CD4-positive, alpha-beta T cell (primary cell): ENCODE results near the gene MSANTD1. TPM values are rescaled to one million over a fixed set of nuclear protein-coding genes. Genes with fewer than 3 reads are reported as not detected.

Source experiments
- ATAC-seq: fragments of 200-7000 bp; cut with Tn5 transposase; one replicate; pipeline ENCODE4 v1.10.0; 2022; ENCODE audit warnings: mild to moderate bottlenecking; ENCODE audit not compliant: poor library complexity
- CTCF ChIA-PET: fragments of 350-600 bp; sonication (Branson Sonifier 250); formaldehyde crosslinking; loops from one replicate; lab custom pipeline; 2021; ENCODE audit warnings: antibody characterized with exemption, inconsistent platforms; lab: Charles Lee
- POLR2A ChIA-PET: fragments of 350-600 bp; sonication (Branson Sonifier 250); formaldehyde crosslinking; loops from one replicate; lab custom pipeline; 2021; ENCODE audit warnings: antibody characterized with exemption, inconsistent platforms; lab: Charles Lee
- DNase-seq, 14 experiments: peaks; one replicate each; pipeline ENCODE4 v3.0.0-alpha.2; 2013 to 2020; ENCODE audit warnings: mixed read lengths in 2 of 14
- H3K27ac ChIP-seq, 2 donors: one replicate each; pipeline versions ENCODE4 v1.5.1 to v1.7.0; 2013; ENCODE audit warnings: low read length in 2 of 2, low read depth in 1 of 2, mild to moderate bottlenecking in 1 of 2
- H3K27me3 ChIP-seq, 2 experiments: 1 replicate in 1 of 2; 2 replicates in 1 of 2; pipeline versions ENCODE4 v1.6.1 to v1.7.0; 2013; ENCODE audit warnings: low read length in 2 of 2, control low read depth in 1 of 2, mild to moderate bottlenecking in 1 of 2, moderate library complexity in 1 of 2; ENCODE audit not compliant: insufficient read depth in 2 of 2, control insufficient read depth in 1 of 2
- H3K36me3 ChIP-seq: one replicate; pipeline ENCODE4 v1.6.1; 2013; ENCODE audit warnings: low read length, control low read depth; ENCODE audit not compliant: insufficient read depth
- H3K4me1 ChIP-seq: one replicate; pipeline ENCODE4 v1.6.1; 2013; ENCODE audit warnings: low read length, control low read depth; ENCODE audit not compliant: insufficient read depth
- H3K4me3 ChIP-seq: one replicate; pipeline ENCODE4 v1.5.1; 2013; ENCODE audit warnings: mild to moderate bottlenecking, low read length, moderate library complexity
- H3K9me3 ChIP-seq, 2 experiments: 1 replicate in 1 of 2; 2 replicates in 1 of 2; pipeline versions ENCODE4 v1.6.1 to v1.7.0; 2013; ENCODE audit warnings: low read length in 2 of 2, mild to moderate bottlenecking in 2 of 2, control low read depth in 1 of 2, moderate library complexity in 1 of 2; ENCODE audit not compliant: control insufficient read depth in 1 of 2, insufficient read depth in 1 of 2
- H3K27ac Mint-ChIP-seq: one replicate; pipeline ENCODE4 v1.8.0; 2020; ENCODE audit warnings: mixed read lengths
- H3K27me3 Mint-ChIP-seq: one replicate; pipeline ENCODE4 v1.8.0; 2021; ENCODE audit warnings: mixed read lengths
- H3K36me3 Mint-ChIP-seq: one replicate; pipeline ENCODE4 v1.8.0; 2021; ENCODE audit warnings: low read depth, mixed read lengths
- H3K4me1 Mint-ChIP-seq: one replicate; pipeline ENCODE4 v1.8.0; 2021; ENCODE audit warnings: low read depth, mixed read lengths
- H3K4me3 Mint-ChIP-seq: one replicate; pipeline ENCODE4 v1.8.0; 2020; ENCODE audit warnings: mild to moderate bottlenecking, mixed read lengths
- H3K9me3 Mint-ChIP-seq: one replicate; pipeline ENCODE4 v1.8.0; 2020; ENCODE audit warnings: mixed read lengths
- intact Hi-C, 2 experiments: fragments of 100-400 bp; cut with DNase I in 1 of 2; cut with micrococcal nuclease in 1 of 2; formaldehyde crosslinking; loops; one replicate each; pipeline versions ENCODE4 v1.15.1 to v1.9.0; 2023 to 2025; cut with DNase I, micrococcal nuclease
- total RNA-seq, 174 experiments: library from RNA in 2 of 174; stranded (reverse) in 2 of 174; gene quantifications; one replicate each; pipeline ENCODE4 v1.2.3 and lab custom pipeline; 2021 to 2026
- TF ChIP-seq, protein P1 (sequence below): fragments of 200-600 bp; IDR thresholded peaks from one replicate; pipeline ENCODE4 v1.8.0; 2022; ENCODE audit warnings: antibody characterized with exemption, mild to moderate bottlenecking

MSANTD1 gene
- total RNA-seq, 2 experiments from 2014 or later = 0.67 to 0.74 TPM

DNA sequence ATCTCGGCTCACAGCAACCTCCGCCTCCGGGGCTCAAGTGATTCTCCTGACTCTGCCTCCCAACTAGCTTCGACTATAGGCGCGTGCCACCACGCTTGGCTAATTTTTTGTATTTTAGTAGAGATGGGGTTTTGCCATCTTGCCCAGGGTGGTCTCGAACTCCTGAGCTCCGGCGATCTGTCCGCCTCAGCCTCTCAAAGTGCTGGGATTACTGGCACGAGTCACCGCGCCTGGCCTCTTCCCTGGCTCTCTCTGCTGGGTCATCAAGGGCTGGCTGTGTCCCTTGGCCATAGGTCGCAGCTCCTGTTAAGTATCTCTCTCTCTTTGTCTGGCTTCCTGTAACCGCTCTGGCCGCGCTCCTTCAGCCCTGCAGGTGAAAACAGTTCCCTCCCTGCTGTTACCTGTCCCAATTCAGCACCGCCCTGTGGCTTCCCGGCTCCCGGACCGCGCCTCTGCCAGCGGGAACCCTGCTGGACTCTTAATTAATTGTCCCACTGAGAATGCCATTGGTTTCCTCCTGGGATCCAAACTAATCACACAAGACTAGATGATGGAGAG, 42.5 kb downstream of the MSANTD1 start:
- Mint-ChIP-seq H3K27me3 (peaks cover 21% of the 10 kb centered on the region), H3K4me3 (peak overlapping the region; percentile 95), H3K36me3 (peaks cover 5% of the 10 kb centered on the region), H3K27ac (peak overlapping the region; percentile 74), H3K4me1 (peaks cover 40% of the 10 kb centered on the region), H3K9me3 (no peaks in the 10 kb centered on the region)
- no peaks in the 10 kb centered on the region for H3K9me3 ChIP-seq
- peak overlapping the region; percentile 79 for H3K4me3 ChIP-seq
- CTCF ChIA-PET = interaction anchor here (1.1 to 1.3 kb wide), 2 partner anchors 11 to 55 kb away, joined by 3 read pairs; no protein-coding TSS in a partner anchor
- DNase-seq (peak in 1 of 14 experiments; percentile 24), ATAC-seq (no peak)
- TF ChIP-seq, protein P1, sequence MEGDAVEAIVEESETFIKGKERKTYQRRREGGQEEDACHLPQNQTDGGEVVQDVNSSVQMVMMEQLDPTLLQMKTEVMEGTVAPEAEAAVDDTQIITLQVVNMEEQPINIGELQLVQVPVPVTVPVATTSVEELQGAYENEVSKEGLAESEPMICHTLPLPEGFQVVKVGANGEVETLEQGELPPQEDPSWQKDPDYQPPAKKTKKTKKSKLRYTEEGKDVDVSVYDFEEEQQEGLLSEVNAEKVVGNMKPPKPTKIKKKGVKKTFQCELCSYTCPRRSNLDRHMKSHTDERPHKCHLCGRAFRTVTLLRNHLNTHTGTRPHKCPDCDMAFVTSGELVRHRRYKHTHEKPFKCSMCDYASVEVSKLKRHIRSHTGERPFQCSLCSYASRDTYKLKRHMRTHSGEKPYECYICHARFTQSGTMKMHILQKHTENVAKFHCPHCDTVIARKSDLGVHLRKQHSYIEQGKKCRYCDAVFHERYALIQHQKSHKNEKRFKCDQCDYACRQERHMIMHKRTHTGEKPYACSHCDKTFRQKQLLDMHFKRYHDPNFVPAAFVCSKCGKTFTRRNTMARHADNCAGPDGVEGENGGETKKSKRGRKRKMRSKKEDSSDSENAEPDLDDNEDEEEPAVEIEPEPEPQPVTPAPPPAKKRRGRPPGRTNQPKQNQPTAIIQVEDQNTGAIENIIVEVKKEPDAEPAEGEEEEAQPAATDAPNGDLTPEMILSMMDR = no peak
- POLR2A ChIA-PET = interaction anchor here (1.3 kb wide), 1 partner anchor 95 kb away, joined by 3 read pairs; no protein-coding TSS in a partner anchor
- H3K4me1 ChIP-seq = peaks cover 31% of the 10 kb centered on the region
- H3K36me3 ChIP-seq = no peaks in the 10 kb centered on the region
- H3K27me3 ChIP-seq = peaks cover 7 to 15% of the 10 kb centered on the region in 2 experiments
- intact Hi-C loops = loop anchor here in 1 of 2 experiments (5.0 to 10.0 kb wide), 4 partner anchors 89 to 663 kb away; partner anchors contain the start of genes GRK4, HTT, HTT-AS and NOP14
- no peak overlapping the region for H3K27ac ChIP-seq

DNA sequence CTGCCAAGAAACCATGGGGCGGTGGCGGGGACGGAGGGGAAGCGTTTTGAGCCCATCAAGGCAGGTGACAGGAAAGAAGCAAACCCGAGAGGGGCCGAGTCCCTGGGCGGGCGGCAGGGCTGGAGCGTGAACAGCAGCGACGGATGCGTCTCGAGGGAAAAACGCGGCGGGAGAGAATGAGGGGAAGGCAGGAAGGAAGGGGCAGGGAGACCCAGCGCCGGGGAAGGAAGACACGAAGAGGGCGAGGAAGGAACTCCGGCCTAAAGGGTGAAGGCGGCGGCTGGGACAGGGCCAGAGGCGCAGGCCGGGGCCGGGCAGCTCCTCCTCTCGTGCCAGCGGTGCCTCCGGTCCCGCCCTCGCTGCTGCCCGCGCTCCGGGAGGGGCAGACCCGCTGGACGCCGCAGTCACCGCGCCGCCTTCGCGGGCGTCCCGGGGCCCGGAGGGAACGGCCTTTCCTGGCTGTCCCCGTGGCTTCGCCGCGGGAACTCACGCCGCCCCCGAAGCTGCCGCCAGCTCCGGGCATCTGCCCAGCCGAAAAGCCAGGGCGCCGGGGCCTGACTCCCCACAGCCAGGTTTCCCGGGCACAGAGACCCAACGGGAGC, 43.1 kb downstream of the MSANTD1 start:
- POLR2A ChIA-PET = interaction anchor here (0.7 to 1.3 kb wide), 3 partner anchors 10 to 95 kb away, joined by 3 read pairs; no protein-coding TSS in a partner anchor
- Mint-ChIP-seq H3K27me3 (peaks cover 17% of the 10 kb centered on the region), H3K36me3 (peaks cover 5% of the 10 kb centered on the region), H3K4me3 (peak overlapping the region; percentile 95), H3K4me1 (peaks cover 44% of the 10 kb centered on the region), H3K27ac (peak overlapping the region; percentile 74), H3K9me3 (no peaks in the 10 kb centered on the region)
- H3K4me3 ChIP-seq = peak overlapping the region; percentile 79
- peaks cover 3 to 10% of the 10 kb centered on the region in 2 experiments for H3K27me3 ChIP-seq
- H3K36me3 ChIP-seq = no peaks in the 10 kb centered on the region
- DNase-seq = peak in 4 of 14 experiments; percentile 29 to 62 (median 42)
- peaks cover 29% of the 10 kb centered on the region for H3K4me1 ChIP-seq
- H3K9me3 ChIP-seq = peaks cover 0 to 1% of the 10 kb centered on the region in 2 experiments
- intact Hi-C loops = loop anchor here in 1 of 2 experiments (5.0 to 10.0 kb wide), 4 partner anchors 90 to 663 kb away; partner anchors contain the start of genes GRK4, HTT, HTT-AS and NOP14
- no peak overlapping the region for H3K27ac ChIP-seq
- ATAC-seq = peak; percentile 5
- TF ChIP-seq, protein P1 = no peak
- CTCF ChIA-PET = interaction anchor here (1.1 to 1.3 kb wide), 2 partner anchors 10 to 54 kb away, joined by 3 read pairs; no protein-coding TSS in a partner anchor

DNA sequence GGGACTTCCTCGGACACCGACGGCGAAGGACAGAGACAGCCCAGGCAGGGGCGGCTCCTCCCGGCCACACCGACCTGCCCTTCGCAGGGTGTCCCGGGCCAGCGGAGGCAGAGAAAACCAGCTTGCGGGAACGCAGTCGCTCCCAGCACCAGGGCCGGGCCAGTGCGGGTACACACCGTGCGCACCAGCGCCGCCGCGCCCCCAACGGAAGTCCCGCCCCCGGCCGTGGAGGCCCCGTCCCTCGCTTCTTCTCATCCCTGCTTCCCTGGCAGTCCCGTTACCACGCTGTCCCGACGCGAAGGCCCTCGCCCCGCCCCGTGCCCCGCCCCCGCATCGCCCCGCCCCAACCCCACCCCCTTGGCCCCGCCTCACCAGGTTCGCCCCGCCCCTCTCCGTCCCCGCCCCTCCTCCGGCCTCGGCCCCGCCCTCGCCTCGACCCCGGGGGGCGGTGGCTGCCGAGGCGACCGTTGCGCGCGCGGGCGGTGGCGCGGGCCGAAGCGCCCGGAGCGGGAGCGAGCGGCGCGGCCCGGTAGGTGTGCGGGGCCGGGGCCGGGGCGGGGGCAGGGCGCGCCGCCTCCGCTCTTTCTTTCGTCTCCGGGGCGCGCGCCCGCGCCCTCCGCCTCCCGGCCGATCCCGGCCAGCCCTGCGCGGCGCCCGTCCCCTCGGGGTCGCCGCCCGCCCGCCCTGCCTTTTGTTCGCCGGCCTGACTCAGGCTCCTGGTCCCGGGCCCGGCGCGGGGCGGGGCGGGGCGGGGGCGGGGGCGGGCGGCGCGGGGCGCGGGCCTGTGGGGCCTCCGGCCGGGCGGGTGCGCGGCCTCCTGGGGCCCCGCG, 43.8 kb downstream of the MSANTD1 start, which contains the start of gene RGS12:
Gene RGS12, plus strand, starts transcription at position 451 of the 830 bp plus-strand sequence. CDS start 23,150 bp downstream, outside the sequence.
- H3K27ac Mint-ChIP-seq = peak within 1 kb of the TSS; percentile 78
- H3K9me3 Mint-ChIP-seq = no peaks in the 10 kb centered on the region
- Histone ChIP-seq H3K4me1 (peaks cover 29% of the 10 kb centered on the region), H3K9me3 (peaks cover 0 to 8% of the 10 kb centered on the region in 2 experiments), H3K27ac (no peak within 1 kb of the TSS), H3K36me3 (no peaks in the 10 kb centered on the region), H3K27me3 (peaks cover 0 to 8% of the 10 kb centered on the region in 2 experiments), H3K4me3 (peak within 1 kb of the TSS; percentile 79)
- H3K4me1 Mint-ChIP-seq = peaks cover 51% of the 10 kb centered on the region
- ATAC-seq = peak; percentile 85
- ChIA-PET POLR2A (interaction anchor here (0.7 to 1.3 kb wide), 4 partner anchors 10 to 96 kb away, joined by 3 to 7 read pairs (median 3); no protein-coding TSS in a partner anchor), CTCF (interaction anchor here (1.1 kb wide), 1 partner anchor 10 kb away, joined by 3 read pairs; no protein-coding TSS in a partner anchor)
- TF ChIP-seq, protein P1 = no peak
- peaks cover 10% of the 10 kb centered on the region for H3K27me3 Mint-ChIP-seq
- peak within 1 kb of the TSS; percentile 95 for H3K4me3 Mint-ChIP-seq
- peak; percentile 71 to 92 (median 82) for DNase-seq
- intact Hi-C loops = loop anchor here (1.0 to 10.0 kb wide), 5 partner anchors 10 to 662 kb away; partner anchors contain the start of genes GRK4 (in 1 of the 2), HTT (in 1 of the 2), HTT-AS (in 1 of the 2) and NOP14 (in 1 of the 2)
- H3K36me3 Mint-ChIP-seq = peaks cover 5% of the 10 kb centered on the region
